Osteocyte (in vitro differentiated cells): ENCODE measurements around the gene RCBTB1. TPM values are rescaled to one million over a fixed set of nuclear protein-coding genes. Genes with fewer than 3 reads are reported as not detected.

Experiments used
- DNase-seq: peaks from one replicate; pipeline ENCODE4 v3.0.0; 2021; ENCODE audit warnings: mixed read lengths; ENCODE audit not compliant: unreplicated experiment; ENCODE audit errors: extremely low spot score
- H3K27ac Mint-ChIP-seq: one replicate; pipeline ENCODE4 v1.8.0; 2021; ENCODE audit warnings: mild to moderate bottlenecking, mixed read lengths; ENCODE audit not compliant: unreplicated experiment
- H3K27me3 Mint-ChIP-seq: one replicate; pipeline ENCODE4 v1.8.0; 2021; ENCODE audit warnings: mixed read lengths; ENCODE audit not compliant: unreplicated experiment
- H3K36me3 Mint-ChIP-seq: one replicate; pipeline ENCODE4 v1.8.0; 2021; ENCODE audit warnings: mixed read lengths; ENCODE audit not compliant: unreplicated experiment
- H3K4me1 Mint-ChIP-seq: one replicate; pipeline ENCODE4 v1.8.0; 2021; ENCODE audit warnings: mixed read lengths; ENCODE audit not compliant: unreplicated experiment
- H3K4me3 Mint-ChIP-seq: one replicate; pipeline ENCODE4 v1.8.0; 2021; ENCODE audit warnings: mild to moderate bottlenecking, moderate library complexity, mixed read lengths; ENCODE audit not compliant: unreplicated experiment
- H3K9me3 Mint-ChIP-seq: one replicate; pipeline ENCODE4 v1.8.0; 2021; ENCODE audit warnings: mixed read lengths; ENCODE audit not compliant: unreplicated experiment
- total RNA-seq: library from RNA; stranded (reverse); gene quantifications from 2 replicates; pipeline ENCODE4 v1.2.1, GENCODE V29; 2021
- TF ChIP-seq, protein P1 (sequence below): fragments of 200-600 bp; sonication (generic); IDR thresholded peaks from 2 replicates; pipeline ENCODE4 v1.5.0; 2021; ENCODE audit warnings: antibody characterized with exemption, mild to moderate bottlenecking, moderate library complexity

Gene RCBTB1
- total RNA-seq, 1 donor from 2014 or later: 26.2 TPM

DNA sequence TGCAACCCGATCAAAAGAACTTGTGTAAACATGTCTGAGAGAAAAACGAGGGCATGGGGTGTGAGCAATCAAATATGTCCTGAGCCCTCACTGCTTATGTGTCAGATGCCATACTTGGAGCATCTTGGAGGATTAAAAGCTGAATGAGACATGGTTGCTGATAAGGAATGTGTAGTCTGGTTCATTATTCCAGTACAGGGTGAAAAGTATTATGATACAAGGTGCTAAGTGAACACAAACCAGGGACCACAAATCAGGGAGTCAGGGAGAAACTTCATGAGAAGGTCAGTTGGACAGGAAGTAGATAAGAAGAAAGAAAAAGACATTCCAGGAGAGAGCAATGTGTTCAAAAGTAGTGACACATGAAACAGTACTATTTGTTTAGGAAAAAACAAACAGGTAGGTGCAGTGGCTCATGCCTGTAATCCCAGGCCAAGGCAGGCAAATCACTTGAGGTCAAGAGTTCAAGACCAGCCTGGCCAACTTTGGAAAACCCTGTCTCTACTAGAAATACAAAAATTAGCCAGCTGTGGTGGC, 2.0 kb upstream of the RCBTB1 start:
- H3K4me3 Mint-ChIP-seq: no peak overlapping the region
- no peak for DNase-seq
- no peaks in the 10 kb centered on the region for H3K36me3 Mint-ChIP-seq
- peaks cover 20% of the 10 kb centered on the region for H3K4me1 Mint-ChIP-seq
- no peaks in the 10 kb centered on the region for H3K27me3 Mint-ChIP-seq
- H3K27ac Mint-ChIP-seq: no peak overlapping the region
- TF ChIP-seq, protein P1, sequence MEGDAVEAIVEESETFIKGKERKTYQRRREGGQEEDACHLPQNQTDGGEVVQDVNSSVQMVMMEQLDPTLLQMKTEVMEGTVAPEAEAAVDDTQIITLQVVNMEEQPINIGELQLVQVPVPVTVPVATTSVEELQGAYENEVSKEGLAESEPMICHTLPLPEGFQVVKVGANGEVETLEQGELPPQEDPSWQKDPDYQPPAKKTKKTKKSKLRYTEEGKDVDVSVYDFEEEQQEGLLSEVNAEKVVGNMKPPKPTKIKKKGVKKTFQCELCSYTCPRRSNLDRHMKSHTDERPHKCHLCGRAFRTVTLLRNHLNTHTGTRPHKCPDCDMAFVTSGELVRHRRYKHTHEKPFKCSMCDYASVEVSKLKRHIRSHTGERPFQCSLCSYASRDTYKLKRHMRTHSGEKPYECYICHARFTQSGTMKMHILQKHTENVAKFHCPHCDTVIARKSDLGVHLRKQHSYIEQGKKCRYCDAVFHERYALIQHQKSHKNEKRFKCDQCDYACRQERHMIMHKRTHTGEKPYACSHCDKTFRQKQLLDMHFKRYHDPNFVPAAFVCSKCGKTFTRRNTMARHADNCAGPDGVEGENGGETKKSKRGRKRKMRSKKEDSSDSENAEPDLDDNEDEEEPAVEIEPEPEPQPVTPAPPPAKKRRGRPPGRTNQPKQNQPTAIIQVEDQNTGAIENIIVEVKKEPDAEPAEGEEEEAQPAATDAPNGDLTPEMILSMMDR: no peak
- no peaks in the 10 kb centered on the region for H3K9me3 Mint-ChIP-seq

DNA sequence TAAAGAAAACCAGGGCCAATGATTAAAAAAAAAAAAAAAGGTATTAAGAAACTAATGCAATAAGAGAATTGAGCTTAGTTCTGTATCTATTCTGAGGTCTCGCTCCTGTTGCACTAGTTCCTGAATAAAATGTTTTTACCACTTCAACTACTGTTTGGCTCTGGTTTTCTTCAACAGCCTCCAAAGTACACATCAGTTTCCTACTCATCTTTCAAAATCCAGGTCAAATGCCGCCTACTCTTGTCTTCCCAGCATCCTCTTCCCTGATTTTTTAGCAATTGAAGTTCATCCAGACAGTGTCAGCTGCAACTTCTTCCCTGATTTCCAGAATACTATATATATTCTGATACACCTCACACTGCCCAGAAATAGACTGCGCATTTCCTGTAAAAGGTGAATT, 1.4 kb upstream of the RCBTB1 start:
- Mint-ChIP-seq H3K9me3 (no peaks in the 10 kb centered on the region), H3K4me3 (peak overlapping the region; percentile 79), H3K4me1 (peaks cover 20% of the 10 kb centered on the region), H3K27ac (peak overlapping the region; percentile 80), H3K36me3 (peaks cover 2% of the 10 kb centered on the region), H3K27me3 (no peaks in the 10 kb centered on the region)
- DNase-seq: no peak
- TF ChIP-seq, protein P1: no peak

DNA sequence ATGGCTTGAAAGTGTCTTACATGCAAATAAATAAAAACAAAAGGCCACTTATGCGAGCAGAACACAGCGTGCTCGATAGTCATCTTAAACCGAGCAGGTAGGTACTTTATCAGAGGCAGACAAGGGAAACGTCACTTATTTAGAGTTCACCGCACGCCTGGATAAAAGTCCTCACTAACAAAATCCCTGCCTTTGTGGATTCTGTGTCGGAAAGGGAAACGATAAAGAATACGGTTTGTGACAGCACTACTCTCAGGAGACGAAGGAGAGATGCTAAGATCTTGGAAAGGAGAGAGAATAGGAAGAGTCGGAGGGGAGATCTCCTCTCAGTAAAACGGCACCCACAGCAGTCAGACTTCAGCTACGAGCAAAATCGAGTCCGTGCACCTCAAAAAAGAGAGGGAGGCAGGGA, 581 bp downstream of the RCBTB1 start:
- Mint-ChIP-seq H3K27me3 (no peaks in the 10 kb centered on the region), H3K9me3 (no peaks in the 10 kb centered on the region), H3K36me3 (peaks cover 18% of the 10 kb centered on the region), H3K27ac (peak overlapping the region; percentile 81), H3K4me1 (peaks cover 22% of the 10 kb centered on the region), H3K4me3 (peak overlapping the region; percentile 88)
- no peak for DNase-seq
- TF ChIP-seq, protein P1: no peak

DNA sequence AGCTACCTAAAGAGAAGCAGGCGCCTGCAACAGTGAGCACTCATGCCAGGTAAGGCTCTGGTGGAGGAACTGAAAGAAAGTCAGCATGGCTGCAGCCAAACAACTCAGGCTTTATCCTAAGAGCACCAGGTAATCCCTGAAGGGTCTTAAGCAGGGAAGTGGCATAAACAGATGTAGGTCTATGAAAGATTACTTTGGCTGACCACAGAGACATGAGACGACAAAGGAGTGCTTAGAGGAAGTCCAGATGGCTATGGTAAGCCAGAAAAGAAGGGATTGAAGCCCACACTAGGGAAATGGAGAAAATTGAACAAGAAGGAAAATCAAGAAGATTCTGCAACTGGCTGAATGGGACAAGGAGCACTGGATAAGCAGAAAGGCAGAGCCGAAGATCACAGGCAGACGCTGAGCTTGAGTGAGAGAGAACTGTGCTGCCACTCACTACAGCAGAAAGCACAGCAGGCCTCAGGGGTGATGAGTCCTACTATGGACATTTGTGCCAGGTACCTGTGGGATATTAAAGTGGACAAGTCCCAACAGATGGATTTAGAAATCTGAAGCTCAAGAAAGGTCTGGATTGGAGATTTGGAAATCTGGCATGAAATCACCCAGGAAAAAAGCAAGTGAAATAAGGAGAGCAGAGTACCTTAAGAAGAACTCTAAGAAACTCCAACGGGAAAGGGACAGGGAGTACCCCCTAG, 4.2 kb downstream of the RCBTB1 start:
- no peak for DNase-seq
- H3K9me3 Mint-ChIP-seq: no peaks in the 10 kb centered on the region
- peaks cover 17% of the 10 kb centered on the region for H3K4me1 Mint-ChIP-seq
- TF ChIP-seq, protein P1: no peak
- no peak overlapping the region for H3K27ac Mint-ChIP-seq
- no peaks in the 10 kb centered on the region for H3K27me3 Mint-ChIP-seq
- no peak overlapping the region for H3K4me3 Mint-ChIP-seq
- H3K36me3 Mint-ChIP-seq: peaks cover 30% of the 10 kb centered on the region

DNA sequence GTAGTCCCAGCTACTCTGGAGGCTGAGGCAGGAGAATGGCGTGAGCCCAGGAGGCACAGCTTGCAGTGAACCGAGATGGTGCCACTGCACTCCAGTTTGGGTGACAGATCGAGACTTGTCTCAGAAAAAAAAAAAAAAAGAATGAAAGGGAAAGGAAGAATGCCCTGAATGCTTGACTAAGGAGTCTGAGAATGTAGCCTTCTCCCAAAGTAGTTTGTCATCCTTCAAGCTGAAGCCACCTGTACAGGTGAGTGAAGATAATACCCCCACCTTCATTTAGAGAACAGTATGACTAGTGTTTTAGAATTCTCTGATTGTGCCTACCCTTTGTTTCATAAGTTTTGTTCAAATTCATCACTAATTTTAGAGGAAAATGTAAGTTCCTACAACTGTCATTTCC, 5.9 kb downstream of the RCBTB1 start:
- H3K4me1 Mint-ChIP-seq: peaks cover 14% of the 10 kb centered on the region
- TF ChIP-seq, protein P1: no peak
- no peaks in the 10 kb centered on the region for H3K27me3 Mint-ChIP-seq
- no peak overlapping the region for H3K27ac Mint-ChIP-seq
- no peak overlapping the region for H3K4me3 Mint-ChIP-seq
- DNase-seq: no peak
- peaks cover 33% of the 10 kb centered on the region for H3K36me3 Mint-ChIP-seq
- H3K9me3 Mint-ChIP-seq: no peaks in the 10 kb centered on the region
